H9 (cell line): ENCODE data around the gene DPT. TPM values are rescaled to one million over a fixed set of nuclear protein-coding genes. Genes with fewer than 3 reads are reported as not detected.

Source experiments
- DNase-seq: peaks from one replicate; pipeline ENCODE4 v3.0.0-alpha.2; 2017
- H2AFZ ChIP-seq: one replicate; pipeline ENCODE4 v1.6.1; 2013; ENCODE audit warnings: mild to moderate bottlenecking, low read length, control low read depth, moderate library complexity
- H2AK5ac ChIP-seq: 2 replicates; pipeline ENCODE4 v1.6.1; 2013; ENCODE audit warnings: low read length, control low read depth, mixed read lengths; ENCODE audit not compliant: insufficient read length
- H2BK120ac ChIP-seq: one replicate; pipeline ENCODE4 v1.6.1; 2013; ENCODE audit warnings: low read depth, mild to moderate bottlenecking, low read length, control low read depth, inconsistent platforms; ENCODE audit not compliant: poor library complexity, severe bottlenecking
- H2BK12ac ChIP-seq: 2 replicates; pipeline ENCODE4 v1.6.1; 2013; ENCODE audit warnings: low read length, control low read depth, mixed read lengths, low read depth; ENCODE audit not compliant: insufficient read length
- H2BK15ac ChIP-seq: 2 replicates; pipeline ENCODE4 v1.6.1; 2013; ENCODE audit warnings: low read depth, low read length, control low read depth
- H2BK20ac ChIP-seq: one replicate; pipeline ENCODE4 v1.6.1; 2013; ENCODE audit warnings: low read depth, mild to moderate bottlenecking, low read length, control low read depth, inconsistent platforms; ENCODE audit not compliant: poor library complexity, severe bottlenecking
- H2BK5ac ChIP-seq: 2 replicates; pipeline ENCODE4 v1.6.1; 2013; ENCODE audit warnings: low read length, control low read depth, mixed read lengths; ENCODE audit not compliant: insufficient read length
- H3K14ac ChIP-seq: 2 replicates; pipeline ENCODE4 v1.6.1; 2013; ENCODE audit warnings: low read length, control low read depth; ENCODE audit not compliant: insufficient read depth
- H3K18ac ChIP-seq: 2 replicates; pipeline ENCODE4 v1.6.1; 2013; ENCODE audit warnings: low read depth, mild to moderate bottlenecking, mixed read lengths, low read length, control low read depth; ENCODE audit not compliant: insufficient read length
- H3K23ac ChIP-seq: 2 replicates; pipeline ENCODE4 v1.6.1; 2013; ENCODE audit warnings: low read length, control low read depth, mixed read lengths, low read depth; ENCODE audit not compliant: insufficient read length
- H3K23me2 ChIP-seq: 2 replicates; pipeline ENCODE4 v1.6.1; 2013; ENCODE audit warnings: low read depth, mild to moderate bottlenecking, mixed read lengths, low read length, control low read depth; ENCODE audit not compliant: insufficient read length, poor library complexity, severe bottlenecking
- H3K27ac ChIP-seq: 2 replicates; pipeline ENCODE4 v1.5.1; 2013; ENCODE audit warnings: low read length, control low read depth, mixed read lengths, low read depth; ENCODE audit not compliant: insufficient read length
- H3K27me3 ChIP-seq: 2 replicates; pipeline ENCODE4 v1.6.1; 2013; ENCODE audit warnings: low read length, control low read depth, inconsistent platforms; ENCODE audit not compliant: insufficient read depth
- H3K4ac ChIP-seq: 2 replicates; pipeline ENCODE4 v1.6.1; 2013; ENCODE audit warnings: low read depth, mild to moderate bottlenecking, control low read depth, inconsistent platforms, low read length, moderate library complexity
- H3K4me1 ChIP-seq: 2 replicates; pipeline ENCODE4 v1.6.1; 2013; ENCODE audit warnings: low read length, control low read depth, inconsistent platforms; ENCODE audit not compliant: insufficient read depth
- H3K4me2 ChIP-seq: 2 replicates; pipeline ENCODE4 v1.6.1; 2013; ENCODE audit warnings: low read length, control low read depth, mixed read lengths; ENCODE audit not compliant: insufficient read length, insufficient read depth
- H3K56ac ChIP-seq: 2 replicates; pipeline ENCODE4 v1.6.1; 2013; ENCODE audit warnings: low read depth, mild to moderate bottlenecking, mixed read lengths, low read length, control low read depth; ENCODE audit not compliant: insufficient read length
- H3K79me1 ChIP-seq: 2 replicates; pipeline ENCODE4 v1.6.1; 2013; ENCODE audit warnings: low read depth, mild to moderate bottlenecking, moderate library complexity, low read length, control low read depth, inconsistent platforms; ENCODE audit not compliant: insufficient read depth, poor library complexity, severe bottlenecking
- H3K79me2 ChIP-seq: 2 replicates; pipeline ENCODE4 v1.6.1; 2013; ENCODE audit warnings: low read length, control low read depth, inconsistent platforms; ENCODE audit not compliant: insufficient read depth
- H3K9ac ChIP-seq: 2 replicates; pipeline ENCODE4 v1.6.1; 2013; ENCODE audit warnings: low read length, control low read depth, mixed read lengths; ENCODE audit not compliant: insufficient read length; ENCODE audit errors: extremely low read depth
- H3K9me3 ChIP-seq: one replicate; pipeline ENCODE4 v1.6.1; 2013; ENCODE audit warnings: low read depth, low read length, inconsistent platforms; ENCODE audit not compliant: control insufficient read depth
- H3T11ph ChIP-seq: one replicate; pipeline ENCODE4 v1.6.1; 2013; ENCODE audit warnings: mild to moderate bottlenecking, low read length, control low read depth, inconsistent platforms
- H4K20me1 ChIP-seq: one replicate; pipeline ENCODE4 v1.6.1; 2013; ENCODE audit not compliant: control insufficient read depth, insufficient read length, insufficient read depth
- H4K5ac ChIP-seq: 2 replicates; pipeline ENCODE4 v1.6.1; 2013; ENCODE audit warnings: low read depth, mild to moderate bottlenecking, mixed read lengths, low read length, control low read depth; ENCODE audit not compliant: insufficient read length
- H4K8ac ChIP-seq: replicated peaks from 2 replicates; pipeline ENCODE4 v1.6.1; 2013; ENCODE audit warnings: low read length, control low read depth, mixed read lengths, low read depth; ENCODE audit not compliant: insufficient read length
- H4K91ac ChIP-seq: 2 replicates; pipeline ENCODE4 v1.6.1; 2013; ENCODE audit warnings: low read depth, mild to moderate bottlenecking, moderate library complexity, mixed read lengths, low read length, control low read depth; ENCODE audit not compliant: insufficient read length
- H3K27ac Mint-ChIP-seq, 3 experiments: 2 replicates in 2 of 3; 3 replicates in 1 of 3; pipeline ENCODE4 v1.8.0; 2020 to 2021; ENCODE audit warnings: mixed read lengths in 3 of 3, mild to moderate bottlenecking in 1 of 3, moderate library complexity in 1 of 3
- H3K27me3 Mint-ChIP-seq: 2 replicates; pipeline ENCODE4 v1.8.0; 2021; ENCODE audit warnings: low read depth, mild to moderate bottlenecking, moderate library complexity, mixed read lengths
- H3K36me3 Mint-ChIP-seq, 3 experiments: 2 replicates in 2 of 3; 3 replicates in 1 of 3; pipeline ENCODE4 v1.8.0; 2020 to 2021; ENCODE audit warnings: low read depth in 3 of 3, mixed read lengths in 3 of 3; ENCODE audit not compliant: insufficient read depth in 1 of 3
- H3K4me1 Mint-ChIP-seq, 2 experiments: 2 replicates each; pipeline ENCODE4 v1.8.0; 2020; ENCODE audit warnings: mixed read lengths in 2 of 2
- H3K4me3 Mint-ChIP-seq, 2 experiments: 2 replicates in 1 of 2; 3 replicates in 1 of 2; pipeline ENCODE4 v1.8.0; 2020 to 2021; ENCODE audit warnings: mild to moderate bottlenecking in 2 of 2, mixed read lengths in 2 of 2, moderate library complexity in 1 of 2
- H3K9me3 Mint-ChIP-seq, 2 experiments: 2 replicates in 1 of 2; 3 replicates in 1 of 2; pipeline ENCODE4 v1.8.0; 2020; ENCODE audit warnings: mild to moderate bottlenecking in 2 of 2, mixed read lengths in 2 of 2, moderate library complexity in 1 of 2
- WGBS: extraction: QIAGEN DNeasy Blood & Tissue Kit; methylation state at CpG from one replicate; pipeline ENCODE4 v1.1.7; 2013; ENCODE audit warnings: missing lambda C conversion rate, low lambda C conversion rate, mixed read lengths; ENCODE audit not compliant: insufficient read length; ENCODE audit errors: extremely low coverage; 5-methylcytosine and 5-hydroxymethylcytosine counted together
- total RNA-seq: library from RNA; stranded (reverse); gene quantifications from 2 replicates; pipeline ENCODE4 v1.2.1, GENCODE V29; 2021
- TF ChIP-seq, protein P1 (sequence below): fragments of 200-600 bp; sonication (generic); conservative IDR thresholded peaks from 3 replicates; pipeline ENCODE4 v1.8.0; 2021; ENCODE audit warnings: antibody characterized with exemption, mild to moderate bottlenecking

DPT gene
- total RNA-seq, 1 experiment from 2014 or later = not detected

DNA sequence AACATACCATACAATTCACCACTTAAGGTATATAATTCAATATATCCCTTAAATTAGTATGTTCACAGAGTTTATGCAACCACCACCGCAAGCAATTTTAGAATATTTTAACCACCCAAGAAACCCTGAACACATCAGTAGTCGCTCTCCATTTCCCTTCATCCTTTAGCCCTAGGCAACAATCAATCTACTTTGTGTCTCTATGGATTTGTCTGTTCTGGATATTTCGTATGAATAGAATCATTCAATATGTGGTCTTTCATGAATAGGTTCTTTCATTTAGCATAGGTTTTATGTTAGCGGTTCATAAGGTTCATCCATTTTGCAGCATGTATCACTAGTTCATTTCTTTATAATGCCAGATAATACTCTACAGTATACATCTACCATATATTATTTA, 4.2 kb upstream of the DPT start:
- Histone ChIP-seq H2BK20ac (no peak overlapping the region), H3K18ac (no peak overlapping the region), H3K23me2 (no peaks in the 10 kb centered on the region), H2BK5ac (no peak overlapping the region), H3K27ac (no peak overlapping the region), H3K4me1 (no peaks in the 10 kb centered on the region), H3K9ac (no peak overlapping the region), H3K23ac (no peak overlapping the region), H3K4ac (no peak overlapping the region), H2AK5ac (no peak overlapping the region), H3K79me1 (no peaks in the 10 kb centered on the region), H3K56ac (no peak overlapping the region), H3T11ph (no peak overlapping the region), H3K4me2 (no peak overlapping the region), H3K9me3 (no peaks in the 10 kb centered on the region), H4K8ac (no peak overlapping the region), H4K5ac (no peak overlapping the region), H3K14ac (no peak overlapping the region), H3K27me3 (no peaks in the 10 kb centered on the region), H2BK120ac (no peak overlapping the region), H2BK12ac (no peak overlapping the region), H2BK15ac (no peak overlapping the region), H3K79me2 (no peaks in the 10 kb centered on the region), H2AFZ (no peak overlapping the region), H4K20me1 (no peaks in the 10 kb centered on the region), H4K91ac (no peak overlapping the region)
- DNase-seq = no peak
- WGBS = no CpG with 5 or more reads among the region's 4 CpGs
- Mint-ChIP-seq H3K4me1 (no peaks in the 10 kb centered on the region; a peak in 1 of 4 replicates), H3K9me3 (no peaks in the 10 kb centered on the region; a peak in 1 of 5 replicates), H3K4me3 (no peak overlapping the region), H3K27me3 (no peaks in the 10 kb centered on the region), H3K36me3 (no peaks in the 10 kb centered on the region), H3K27ac (no peak overlapping the region)
- TF ChIP-seq, protein P1, sequence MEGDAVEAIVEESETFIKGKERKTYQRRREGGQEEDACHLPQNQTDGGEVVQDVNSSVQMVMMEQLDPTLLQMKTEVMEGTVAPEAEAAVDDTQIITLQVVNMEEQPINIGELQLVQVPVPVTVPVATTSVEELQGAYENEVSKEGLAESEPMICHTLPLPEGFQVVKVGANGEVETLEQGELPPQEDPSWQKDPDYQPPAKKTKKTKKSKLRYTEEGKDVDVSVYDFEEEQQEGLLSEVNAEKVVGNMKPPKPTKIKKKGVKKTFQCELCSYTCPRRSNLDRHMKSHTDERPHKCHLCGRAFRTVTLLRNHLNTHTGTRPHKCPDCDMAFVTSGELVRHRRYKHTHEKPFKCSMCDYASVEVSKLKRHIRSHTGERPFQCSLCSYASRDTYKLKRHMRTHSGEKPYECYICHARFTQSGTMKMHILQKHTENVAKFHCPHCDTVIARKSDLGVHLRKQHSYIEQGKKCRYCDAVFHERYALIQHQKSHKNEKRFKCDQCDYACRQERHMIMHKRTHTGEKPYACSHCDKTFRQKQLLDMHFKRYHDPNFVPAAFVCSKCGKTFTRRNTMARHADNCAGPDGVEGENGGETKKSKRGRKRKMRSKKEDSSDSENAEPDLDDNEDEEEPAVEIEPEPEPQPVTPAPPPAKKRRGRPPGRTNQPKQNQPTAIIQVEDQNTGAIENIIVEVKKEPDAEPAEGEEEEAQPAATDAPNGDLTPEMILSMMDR = no peak
